GM18520 (cell line): Measurements from ENCODE around the gene DPEP3.
A peak's percentile ranks its signal among the peaks of the same experiment; 100 is the strongest.
"Not testable (repeated sequence)": the region's sequence is repeated elsewhere in the genome, so short reads cannot be mapped to it uniquely, and the experiment has no call there.

Experiments used
- ATAC-seq: cut with Tn5 transposase; IDR thresholded peaks from one replicate; pipeline ENCODE4 v1.9.1; 2021; ENCODE audit not compliant: unreplicated experiment

Gene DPEP3

DNA sequence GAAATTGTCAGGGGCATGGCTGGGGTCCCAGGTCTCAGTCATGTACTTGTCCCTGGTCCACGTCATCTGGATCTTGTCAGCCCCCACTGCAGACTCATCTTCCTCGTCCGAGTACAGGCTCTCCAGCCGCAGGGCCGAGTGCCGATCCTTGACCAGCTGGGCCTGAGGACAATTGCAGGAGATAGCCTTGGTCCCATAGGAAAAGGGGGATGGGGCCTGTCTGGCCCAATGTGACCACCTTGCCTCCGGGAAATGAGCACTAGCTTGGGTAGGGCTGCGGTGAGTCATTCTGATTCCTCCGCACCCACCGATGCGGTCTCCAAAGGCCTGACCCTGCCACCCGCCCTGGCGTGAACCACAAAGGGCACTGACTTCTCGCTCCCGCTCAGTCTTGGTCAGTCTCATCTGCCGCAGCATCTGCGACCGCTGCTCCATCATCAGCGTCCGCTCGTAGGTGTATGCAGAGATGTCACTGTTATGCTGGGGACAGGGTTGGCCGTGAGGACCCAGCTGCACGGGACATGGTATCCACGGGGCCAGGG is 34.8 kb downstream of the DPEP3 start:
- no peak for ATAC-seq

DNA sequence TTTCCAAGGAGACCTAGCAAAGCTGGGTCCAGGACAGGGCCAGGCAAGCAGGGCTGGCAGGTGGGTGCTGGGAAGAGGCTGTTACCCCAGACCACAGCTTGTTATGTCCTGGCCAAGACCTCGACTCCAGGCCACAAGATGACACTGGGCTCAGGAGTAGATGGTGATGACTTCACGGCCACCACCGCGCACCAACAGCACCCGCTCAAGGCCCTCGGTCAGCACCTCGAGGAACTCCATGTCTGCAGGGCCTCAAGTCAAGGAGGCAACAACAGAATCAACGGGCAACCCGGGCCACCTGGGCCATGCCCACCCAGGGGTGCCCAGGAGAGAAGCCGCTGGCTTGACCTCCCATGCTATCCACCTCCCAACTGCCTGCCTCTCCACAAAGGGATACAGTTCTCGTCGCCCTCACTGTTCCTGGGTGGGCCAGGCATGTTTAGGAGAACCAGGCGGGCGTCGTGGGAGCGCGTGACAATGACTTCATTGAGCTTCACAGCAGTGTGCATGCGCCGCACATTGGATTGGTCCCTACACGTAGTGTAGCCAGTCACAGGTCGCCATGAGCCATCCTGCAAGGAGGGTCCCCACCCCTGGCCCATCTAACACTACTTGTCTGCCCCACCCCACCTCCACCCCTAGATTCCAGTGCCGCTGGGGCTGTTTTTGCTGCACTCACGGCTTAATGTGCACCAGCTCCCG is 35.5 kb downstream of the DPEP3 start:
- no peak for ATAC-seq

DNA sequence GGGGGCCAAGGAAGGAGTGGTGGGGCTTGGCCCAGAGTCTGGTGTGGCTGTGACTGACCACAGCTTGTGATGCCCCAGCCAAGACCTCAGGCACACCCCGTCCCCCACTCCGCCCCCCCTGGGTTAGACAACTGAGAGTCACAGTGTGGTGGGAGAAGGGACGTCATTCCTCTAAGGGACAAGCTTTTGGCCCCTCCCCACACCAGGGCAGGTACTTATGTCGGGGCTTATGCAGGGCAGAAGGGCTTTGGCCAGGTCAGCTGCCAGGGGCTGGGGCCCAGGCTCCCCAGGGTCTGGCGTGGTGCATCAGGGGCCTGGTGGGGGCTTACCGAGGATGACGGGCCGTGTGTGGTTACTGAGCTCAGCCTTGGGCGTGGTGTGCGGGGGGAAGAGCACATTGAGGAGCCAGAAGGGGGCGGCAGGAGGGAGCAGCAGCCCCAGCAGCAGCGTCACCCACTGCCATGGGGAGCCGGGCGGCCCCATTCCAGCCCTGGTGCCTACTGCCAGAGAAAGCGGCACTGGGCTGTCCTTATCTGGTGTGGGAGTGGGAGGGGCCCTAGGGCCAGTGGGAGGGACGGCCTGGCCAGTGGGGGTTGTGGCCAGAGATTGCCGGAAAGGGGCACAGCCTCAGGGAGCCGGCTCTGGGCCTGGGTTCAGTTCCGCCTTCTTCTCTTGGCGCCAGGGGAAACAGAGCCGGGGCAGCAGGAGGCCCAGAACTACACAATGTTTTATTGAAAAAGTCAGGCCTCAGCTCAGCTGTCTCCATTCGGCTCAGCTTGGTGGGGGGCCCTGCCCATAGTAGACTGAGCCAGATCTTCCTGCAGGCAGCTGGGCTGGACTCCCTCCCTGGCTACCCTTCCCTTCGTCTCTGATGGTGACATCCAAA is 36.4 kb downstream of the DPEP3 start, which contains the start of gene LCAT:
Gene LCAT, minus strand, starts transcription at position 502 of the 886 bp plus-strand sequence. Its CDS starts 19 bp downstream, at position 483.
- ATAC-seq = no peak

DNA sequence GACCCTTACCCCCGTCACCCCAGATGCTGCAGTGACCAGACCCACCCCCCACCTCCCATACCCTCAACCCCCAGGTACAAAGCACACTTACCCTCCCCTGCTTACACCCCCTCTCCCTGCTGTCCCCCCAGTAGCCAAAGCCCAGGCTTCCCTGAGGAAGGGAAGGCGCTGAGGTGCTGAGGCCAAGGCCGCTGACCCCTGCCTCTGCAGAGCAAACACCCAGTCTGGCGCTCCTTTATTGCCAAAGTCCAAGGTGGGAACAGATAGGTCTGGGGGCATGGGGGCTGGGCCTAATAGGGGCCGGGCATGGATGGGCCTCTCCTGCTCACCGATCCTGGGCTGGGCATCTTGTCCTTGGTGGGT is 37.1 kb downstream of the DPEP3 start:
- no peak for ATAC-seq

DNA sequence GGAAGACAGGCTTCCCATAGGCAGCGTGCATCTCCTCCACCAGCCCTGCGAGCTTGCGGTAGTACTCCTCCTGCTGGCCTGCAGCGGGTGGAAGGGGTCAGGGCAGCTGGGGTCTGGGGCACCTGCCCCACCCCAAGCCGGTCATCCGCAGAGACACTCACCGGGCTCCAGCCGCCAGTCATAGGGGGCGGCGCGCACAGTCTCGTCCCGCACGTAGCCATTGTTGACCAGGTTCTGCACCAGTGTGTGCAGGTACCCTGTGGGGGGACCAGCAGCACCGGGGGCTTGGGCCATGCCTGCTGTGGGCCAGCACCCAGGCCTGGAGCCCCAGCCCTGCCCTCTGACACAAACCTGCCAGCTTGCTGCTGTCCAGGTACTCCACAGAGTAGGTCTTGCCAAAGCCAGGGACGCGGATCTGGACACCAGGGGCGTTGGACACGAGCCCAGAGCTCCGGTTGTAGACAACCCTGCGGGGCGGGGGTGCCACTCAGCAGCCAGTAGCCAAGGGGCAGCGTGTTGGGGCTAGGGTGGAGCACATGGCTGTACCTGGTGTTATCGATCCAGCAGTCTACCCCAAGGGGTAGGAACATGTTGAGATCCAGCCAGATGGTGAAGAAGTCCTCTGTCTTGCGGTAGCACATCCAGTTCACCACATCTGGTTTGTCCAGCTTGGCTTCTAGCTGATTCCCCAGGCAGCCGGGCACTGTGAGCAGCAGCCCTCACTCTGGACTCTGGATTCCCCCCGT is 37.6 kb downstream of the DPEP3 start:
- ATAC-seq = no peak

DNA sequence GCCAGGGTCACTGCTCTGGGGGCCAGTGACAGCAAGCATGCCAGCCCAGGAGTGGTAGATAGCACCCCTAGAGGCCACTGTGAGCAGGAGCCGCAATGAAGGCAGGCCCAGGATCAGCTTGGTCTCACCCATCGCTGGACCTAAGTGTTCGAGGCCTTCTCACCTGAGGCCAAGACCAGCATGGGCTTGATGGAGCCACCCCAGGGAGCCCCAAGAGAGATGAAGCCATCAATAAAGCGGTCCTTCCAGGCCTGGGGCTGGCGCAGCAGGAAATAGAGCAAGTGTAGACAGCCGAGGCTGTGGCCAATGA is 38.1 kb downstream of the DPEP3 start:
- no peak for ATAC-seq

DNA sequence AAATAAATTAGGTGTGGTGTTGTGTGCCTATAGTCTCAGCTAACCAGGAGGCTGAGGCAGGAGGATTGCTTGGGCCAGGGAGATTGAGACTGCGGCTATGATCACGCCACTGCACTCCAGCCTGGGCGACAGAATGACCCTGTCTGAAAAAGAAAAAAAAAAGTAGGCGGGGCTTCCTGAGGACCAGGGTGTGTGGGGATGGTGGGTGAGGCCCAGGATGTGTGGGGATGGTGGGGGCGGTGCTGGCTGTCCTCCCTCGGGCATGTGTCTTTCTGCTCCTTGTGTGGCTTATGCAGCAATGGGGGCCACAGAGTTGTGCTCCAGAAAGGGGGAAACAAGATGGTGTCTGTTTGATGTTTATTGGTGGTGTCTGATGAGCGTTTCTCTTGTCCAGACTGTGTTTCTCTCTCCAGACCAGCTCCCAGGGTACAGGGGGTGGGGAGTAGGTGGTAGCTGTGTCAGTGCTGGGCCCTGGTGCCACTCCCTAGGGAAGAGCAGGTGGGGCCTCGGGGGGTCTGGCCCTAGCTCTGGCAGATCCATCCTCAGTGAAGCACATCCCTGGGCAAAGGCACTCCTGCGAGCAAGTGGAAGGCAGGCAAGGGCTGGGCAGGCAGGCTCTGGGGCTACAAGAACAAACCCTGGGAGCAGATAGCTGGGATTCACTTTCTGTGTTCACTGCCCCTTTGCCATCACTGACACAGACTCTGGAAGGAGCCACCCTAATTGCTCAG is 38.7 kb downstream of the DPEP3 start:
- ATAC-seq = no peak

DNA sequence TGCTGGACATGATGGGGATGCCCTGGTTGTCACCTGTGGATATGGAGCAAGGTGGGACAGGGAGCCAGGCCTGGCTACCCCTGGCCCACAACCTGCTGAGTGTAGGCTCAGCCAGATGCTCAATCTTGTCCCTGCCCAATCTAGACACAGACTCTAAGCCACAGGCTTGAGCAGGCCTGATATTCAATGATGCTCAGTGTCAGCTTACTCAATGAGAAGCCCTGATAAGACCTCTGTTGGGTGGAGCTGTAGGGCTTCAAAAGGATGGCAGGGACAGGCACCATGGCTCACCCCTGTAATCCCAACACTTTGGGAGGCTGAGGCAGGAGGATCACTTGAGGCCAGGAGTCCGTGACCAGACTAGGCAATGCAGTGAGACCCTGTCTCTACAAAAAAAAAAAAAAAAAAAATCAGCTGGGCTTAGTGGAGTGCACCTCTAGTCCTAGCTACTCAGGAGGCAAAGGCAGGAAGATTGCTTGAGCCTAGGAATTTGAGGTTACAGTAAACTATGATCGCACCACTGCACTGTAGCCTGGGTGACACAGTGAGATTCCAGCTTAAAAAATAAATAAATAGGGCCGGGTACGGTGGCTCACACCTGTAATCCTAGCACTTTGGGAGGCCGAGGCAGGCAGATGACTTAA is 39.7 kb downstream of the DPEP3 start:
- ATAC-seq = no peak

DNA sequence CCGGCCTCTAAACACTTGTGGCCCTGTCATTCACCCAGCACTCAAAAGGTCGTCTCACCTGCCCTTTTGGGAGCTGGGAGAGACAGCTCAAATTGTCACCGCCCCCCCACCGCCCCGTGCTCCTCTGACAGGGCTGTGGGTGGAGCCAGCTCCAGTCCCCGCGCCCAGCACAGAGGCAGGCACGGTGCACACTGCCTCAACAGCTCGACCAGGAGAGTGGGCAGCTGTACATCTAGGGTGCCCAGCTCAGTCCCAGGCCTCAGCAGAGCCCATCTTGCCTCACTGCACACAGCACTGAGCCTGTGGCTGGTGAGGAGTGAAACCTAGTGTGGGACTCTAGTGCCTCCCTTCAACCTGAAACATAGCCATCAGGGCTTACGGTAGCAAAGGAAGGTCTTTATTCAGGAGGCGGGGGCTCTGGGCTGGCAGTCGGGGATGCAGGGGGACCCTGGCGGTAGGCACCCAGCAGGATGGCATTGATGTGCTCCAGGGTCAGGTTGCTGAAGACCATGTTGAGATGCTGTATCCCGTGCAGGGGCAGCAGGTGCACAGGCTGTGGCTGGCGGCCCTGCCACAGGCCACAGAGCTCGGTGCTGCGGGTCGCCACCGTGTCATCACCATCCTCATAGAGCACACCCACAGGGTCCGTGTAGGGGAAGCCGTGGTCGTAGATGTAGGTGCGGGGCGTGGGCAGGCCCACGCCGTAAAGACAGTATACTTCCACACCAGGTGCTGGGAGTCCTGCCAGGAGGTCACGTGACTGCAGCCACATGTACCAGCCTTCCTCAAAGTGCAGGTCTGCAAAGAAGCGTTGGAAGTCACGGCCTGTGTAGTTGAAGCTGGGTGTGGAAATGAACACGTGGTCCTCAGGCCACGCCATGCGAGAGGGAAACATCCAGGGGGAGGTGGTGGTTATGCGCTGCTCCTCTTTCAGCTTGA is 40.5 kb downstream of the DPEP3 start:
- ATAC-seq = no peak

DNA sequence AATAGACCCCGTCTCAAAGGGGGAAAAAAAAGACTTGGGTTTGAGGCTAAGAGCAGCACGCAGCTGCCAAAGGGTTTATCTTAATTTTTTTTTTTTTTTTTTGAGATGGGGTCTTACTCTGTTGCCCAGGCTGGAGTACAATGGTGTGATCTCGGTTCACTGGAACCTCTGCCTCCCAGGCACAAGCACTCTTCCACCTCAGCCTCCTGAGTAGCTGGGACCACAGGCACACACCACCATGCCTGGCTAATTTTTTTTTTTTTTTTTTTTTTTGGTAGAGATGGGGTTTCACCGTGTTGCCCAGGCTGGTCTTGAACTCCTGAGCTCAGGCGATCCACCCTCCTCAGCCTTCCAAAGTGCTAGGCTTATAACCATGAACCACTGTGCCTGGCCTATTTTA is 42.6 kb downstream of the DPEP3 start:
- ATAC-seq = not testable (repeated sequence)

DNA sequence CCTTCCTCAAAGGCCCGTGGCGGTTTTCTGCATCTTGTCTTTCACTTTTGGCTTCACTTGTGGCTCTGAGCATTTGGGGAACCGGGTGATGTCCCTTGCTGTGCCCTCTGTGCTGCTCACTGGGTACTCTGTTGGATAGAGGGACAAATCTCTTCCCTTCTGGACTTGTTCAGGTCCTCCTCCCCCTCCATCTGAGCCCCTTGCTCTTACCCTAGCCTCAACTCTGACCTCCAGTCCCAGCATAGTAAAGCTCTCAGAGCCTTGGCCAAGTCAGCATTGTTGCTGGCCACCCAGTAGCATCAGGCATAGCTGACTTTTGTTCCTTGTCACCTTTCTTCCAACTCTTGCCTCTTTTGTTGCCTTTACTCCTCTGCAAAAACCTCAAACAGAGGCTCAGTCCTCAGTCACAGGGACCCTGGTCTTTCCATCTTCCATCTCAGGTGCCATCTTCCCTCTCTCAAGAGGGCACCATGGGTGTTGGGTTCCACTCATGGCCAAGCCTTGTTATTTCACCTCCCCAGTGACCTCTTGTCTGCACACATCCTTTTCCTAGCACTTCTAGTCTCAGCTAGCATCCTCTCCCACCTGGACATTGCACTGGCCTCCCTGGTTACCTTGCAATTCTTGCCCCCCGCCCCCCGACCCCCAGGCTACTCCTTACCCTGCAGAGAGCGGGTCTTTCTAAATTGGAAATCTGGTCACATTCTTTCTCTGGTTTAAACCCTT is 43.3 kb downstream of the DPEP3 start:
- peak; percentile 47 for ATAC-seq

DNA sequence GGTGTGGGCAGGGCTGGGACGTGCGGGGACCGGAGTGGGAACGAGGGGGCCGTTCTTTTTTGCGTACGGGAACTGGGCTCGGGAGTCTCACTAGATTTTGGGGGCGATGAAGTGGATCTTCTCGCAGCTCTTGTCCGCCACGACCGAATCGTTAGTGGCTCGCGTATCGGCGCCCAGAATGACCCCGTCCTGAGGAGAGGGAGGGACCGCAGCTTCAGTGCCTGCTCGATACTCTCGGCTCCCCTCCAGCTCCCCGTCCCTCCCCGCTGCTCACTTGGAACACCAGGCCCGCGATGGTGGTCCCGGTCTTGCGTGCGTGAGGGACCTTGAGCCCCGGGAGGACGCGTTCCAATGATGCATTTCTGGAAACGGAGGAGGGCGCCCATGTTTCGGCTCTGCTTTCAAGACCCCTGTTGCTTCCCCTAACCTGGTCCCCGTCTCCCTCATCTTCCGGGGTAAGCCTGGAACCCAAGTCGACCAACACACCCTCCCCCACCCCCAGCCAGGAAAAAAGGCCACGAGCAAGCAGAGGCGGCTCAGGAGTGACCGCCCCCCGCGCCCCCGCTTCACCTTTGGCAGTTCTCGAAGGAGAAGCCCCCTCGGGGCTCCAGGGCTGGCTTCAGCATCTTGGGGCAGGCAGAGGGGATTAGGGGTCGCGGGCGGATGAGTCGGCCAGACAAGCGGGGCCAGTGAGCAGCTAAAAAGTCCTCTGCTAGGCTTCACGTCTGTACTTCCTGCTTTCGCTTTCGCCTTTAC is 44.0 kb downstream of the DPEP3 start, which contains the start of gene PSMB10:
Gene PSMB10, minus strand, starts transcription at position 727 of the 756 bp plus-strand sequence. Its CDS starts 101 bp downstream, at position 626.
- ATAC-seq = no peak

DNA sequence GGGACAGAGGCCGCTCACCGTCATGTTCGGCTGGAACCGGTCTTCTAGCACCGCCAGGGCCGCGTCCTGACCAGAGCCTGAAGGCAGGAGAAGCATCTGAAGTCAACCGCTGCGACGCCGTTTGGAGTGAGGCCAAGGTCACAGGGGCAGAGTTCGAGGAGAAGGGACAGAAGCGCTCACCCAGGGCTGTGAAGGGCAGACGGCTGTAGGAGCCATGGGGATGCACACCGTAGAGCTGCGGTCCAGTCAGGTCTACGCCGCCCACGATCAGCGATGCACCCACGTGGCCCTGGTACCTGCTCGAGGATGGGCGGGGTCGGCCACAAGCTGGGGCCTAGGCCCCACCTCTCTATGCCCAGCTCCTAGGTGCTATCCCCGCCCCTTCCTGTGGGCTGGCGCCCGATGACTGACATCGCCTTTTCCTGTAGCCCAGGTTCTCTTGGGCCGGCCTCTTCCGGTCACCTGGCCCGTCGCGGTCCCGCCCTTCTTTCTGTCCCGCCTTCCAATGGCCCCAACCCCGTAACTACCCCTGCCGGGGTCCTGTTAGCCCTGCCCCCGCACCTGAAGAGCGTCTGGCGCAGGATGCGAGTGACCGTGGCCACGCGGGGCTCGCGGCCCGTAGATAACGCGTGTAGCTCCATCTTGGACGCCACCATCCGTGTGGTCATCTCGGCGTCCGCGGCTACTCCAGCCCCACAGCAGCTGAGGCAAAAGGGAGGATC is 44.7 kb downstream of the DPEP3 start:
- peak; percentile 93 for ATAC-seq

DNA sequence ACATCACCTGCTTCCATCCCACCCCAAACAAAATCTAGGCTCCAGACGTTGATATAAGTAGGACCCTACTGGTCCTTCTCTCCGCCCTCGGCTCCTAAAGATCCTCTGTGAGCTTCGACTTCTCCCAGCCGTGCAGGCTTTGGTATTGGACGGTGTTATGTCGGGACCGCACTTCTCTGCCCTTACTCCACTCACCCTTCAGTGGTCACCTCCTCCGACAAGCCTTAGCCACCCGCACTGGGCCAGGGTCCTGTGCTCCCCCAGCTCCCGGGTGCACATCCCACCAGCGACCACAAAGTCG is 45.2 kb downstream of the DPEP3 start:
- ATAC-seq = no peak

DNA sequence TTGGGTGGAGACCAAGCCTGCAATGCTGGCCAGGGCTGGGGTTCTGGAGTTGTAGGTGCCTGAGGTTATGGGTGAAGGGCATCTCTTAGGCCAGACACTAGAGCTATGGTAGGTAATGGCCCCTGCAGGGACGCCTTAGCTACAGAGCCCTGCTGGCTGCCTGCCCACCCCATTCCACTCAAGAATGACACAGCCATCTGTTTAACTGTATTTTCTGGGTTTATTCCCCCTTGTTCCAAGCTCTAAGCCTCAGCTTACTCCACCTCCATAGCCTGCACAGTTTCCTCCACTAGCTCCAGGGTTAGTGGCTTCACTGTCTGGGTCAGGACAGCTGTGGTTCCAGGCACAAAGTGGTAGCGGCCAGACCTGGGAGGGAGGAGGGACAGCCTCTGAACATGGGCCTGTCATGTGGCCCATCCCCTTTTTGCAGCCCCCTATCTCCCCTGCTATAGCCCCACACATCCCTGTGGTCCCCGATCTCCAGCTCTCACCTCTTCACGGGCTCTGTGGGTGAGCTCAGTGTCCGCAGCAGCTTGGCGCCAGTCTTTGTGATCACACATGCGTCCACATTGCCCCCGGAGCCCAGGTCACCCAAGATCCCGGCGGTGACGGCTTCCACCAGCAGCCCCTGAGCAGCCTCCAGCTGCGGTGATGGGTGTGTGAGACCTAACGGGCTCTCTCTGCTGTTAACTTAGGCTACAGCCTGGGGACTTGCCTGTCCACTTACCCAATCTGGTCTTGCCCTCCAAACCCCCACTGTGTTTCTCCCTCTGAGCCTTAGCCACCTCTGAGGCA is 45.8 kb downstream of the DPEP3 start:
- ATAC-seq = no peak

DNA sequence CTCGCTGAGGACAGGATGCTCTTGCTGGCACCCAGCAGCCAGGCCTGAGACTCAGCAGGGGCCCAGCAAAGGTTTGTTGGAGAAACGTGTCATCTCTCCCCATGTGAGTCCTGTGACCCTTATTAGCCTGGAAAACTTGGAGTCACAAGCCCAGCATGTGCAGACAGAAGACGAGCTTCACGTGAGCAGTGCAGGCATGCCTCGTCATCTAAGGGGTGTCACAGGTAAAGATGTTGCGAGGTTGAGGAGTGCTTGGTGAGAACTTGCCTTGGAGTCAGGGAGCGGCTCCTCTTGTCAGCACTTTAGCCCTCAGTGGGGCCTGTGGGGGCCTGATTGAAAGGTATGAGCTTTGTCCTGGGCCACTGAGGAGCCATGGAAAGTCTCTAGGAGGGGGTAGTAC is 46.5 kb downstream of the DPEP3 start:
- ATAC-seq = no peak

DNA sequence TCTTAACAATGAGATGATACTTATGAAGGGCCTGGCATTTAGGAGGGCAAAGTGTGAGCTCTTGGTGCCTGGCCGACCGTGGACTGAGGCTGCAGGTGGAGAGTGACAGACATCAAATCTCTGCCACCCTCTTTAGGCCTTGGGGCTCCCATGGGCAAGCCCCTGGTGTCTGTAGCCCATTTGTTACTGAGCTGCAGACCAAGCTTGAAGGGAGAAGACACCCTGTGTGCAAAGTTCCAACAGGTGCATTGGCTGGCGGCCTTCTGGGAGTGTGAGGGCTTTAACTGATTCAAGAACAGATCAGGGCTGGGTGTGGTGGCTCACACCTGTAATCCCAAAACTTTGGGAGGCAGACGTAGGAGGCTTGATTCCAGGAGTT is 47.8 kb downstream of the DPEP3 start:
- ATAC-seq = no peak
